Medulla oblongata (tissue), 1 donor: Measurements from ENCODE around the gene TMUB1.

Source experiments
- DNase-seq: peaks from one replicate; pipeline ENCODE4 v3.0.0-alpha.2; 2015; ENCODE audit errors: extremely low spot score

Gene TMUB1

GRCh38 chr7:151070574-151070960 lies 12.7 kb downstream of the TMUB1 start:
- DNase-seq: no peak

- no peak for DNase-seq
Observed at GRCh38 chr7:151069841-151070573, 13.3 kb downstream of the TMUB1 start.

DNA sequence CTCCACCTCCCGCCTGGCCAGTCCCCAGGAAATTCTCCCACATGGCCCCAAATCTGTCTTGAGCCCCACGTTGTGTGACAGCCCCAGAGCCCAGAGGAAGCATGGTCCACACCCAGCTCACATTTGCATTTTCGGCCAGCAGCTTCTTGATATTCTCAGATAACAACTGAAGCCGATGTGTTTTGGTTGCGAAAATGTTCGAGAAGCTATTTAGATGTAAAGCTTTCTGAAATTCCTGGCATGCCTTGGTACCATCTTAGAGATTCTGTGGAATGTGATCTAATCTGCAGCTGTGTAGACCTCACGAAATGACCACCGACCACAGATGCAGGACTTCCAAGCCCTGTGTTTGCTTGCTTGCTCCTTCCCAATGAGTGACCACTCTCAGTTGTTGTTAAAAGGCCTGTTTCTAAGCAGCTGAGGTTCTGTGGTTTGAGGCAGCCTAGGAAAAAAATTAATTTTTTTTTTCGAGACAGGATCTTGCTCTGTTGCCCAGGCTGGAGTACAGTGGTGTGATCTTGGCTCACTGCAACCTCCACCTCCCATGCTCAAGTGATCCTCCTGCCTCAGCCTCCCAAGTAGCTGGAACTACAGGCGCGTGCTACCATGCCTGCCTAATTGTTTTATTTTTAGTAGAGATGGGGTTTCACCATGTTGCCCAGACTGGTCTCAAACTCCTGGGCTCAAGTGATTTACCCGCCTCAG lies 15.1 kb downstream of the TMUB1 start:
- DNase-seq: no peak

GRCh38 chr7:151066273-151066974 lies 16.9 kb downstream of the TMUB1 start:
- DNase-seq: no peak

- DNase-seq: no peak
Observed at GRCh38 chr7:151065516-151065915, 17.8 kb downstream of the TMUB1 start.

DNA sequence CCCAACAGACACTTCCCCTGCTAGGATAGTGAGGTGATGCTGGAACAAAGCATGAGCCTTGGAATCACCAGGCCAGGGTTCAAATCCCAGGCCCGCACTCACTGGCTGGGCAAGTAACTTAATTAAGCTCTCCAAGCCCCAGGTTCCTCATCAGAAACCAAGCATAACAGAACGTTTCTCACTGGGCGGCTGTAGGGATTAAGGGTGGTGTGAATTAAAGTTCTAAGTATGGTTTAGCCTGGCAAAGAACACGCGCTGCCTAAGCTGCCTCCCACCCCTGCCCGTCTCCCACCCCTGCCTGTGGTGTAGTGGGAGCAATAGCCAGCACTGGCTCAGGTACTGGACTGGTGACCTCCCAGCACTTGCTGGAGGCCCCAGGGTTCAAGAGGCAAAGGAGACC lies 18.3 kb downstream of the TMUB1 start:
- DNase-seq: no peak

DNA sequence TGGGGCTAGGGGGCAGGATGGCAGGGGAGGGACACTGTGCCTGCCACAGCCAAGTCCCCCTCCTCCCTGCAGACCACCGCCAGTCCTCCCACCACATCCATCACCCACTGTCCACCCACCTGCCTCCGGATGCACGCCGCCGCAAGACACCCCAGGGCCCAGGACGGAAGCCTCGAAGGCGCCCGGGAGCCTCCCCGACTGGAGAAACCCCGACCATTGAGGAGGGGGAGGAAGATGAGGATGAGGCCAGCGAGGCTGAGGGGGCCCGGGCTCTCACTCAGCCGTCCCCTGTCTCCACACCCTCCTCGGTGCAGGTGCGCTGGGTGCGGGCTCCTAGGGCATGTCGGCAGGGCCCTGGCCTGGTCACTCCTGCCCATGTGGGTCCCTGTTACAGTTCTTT lies 18.8 kb downstream of the TMUB1 start:
- no peak for DNase-seq

DNA sequence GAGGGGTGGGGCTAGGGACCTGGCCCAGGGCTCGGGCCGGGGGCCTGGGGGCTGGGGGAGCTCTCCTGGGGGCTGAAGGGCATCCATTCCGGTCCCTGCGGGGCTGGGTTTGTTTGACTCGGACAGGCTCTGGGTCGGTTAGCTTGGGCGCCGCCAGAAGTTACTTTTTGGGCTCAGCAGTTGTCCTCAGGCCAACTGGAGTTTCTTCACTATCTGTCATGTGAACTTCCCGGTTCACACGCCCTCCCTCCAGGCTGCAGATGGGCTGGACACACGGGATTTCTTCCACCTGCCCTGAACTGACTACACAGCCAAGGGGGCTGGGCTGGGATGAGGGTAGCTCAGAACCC lies 20.1 kb downstream of the TMUB1 start:
- no peak for DNase-seq

GRCh38 chr7:151062399-151063211 lies 20.7 kb downstream of the TMUB1 start:
- no peak for DNase-seq

- no peak for DNase-seq
Observed at GRCh38 chr7:151062111-151062398, 21.2 kb downstream of the TMUB1 start.

- no peak for DNase-seq
Observed at GRCh38 chr7:151061213-151062110, 21.8 kb downstream of the TMUB1 start.

DNA sequence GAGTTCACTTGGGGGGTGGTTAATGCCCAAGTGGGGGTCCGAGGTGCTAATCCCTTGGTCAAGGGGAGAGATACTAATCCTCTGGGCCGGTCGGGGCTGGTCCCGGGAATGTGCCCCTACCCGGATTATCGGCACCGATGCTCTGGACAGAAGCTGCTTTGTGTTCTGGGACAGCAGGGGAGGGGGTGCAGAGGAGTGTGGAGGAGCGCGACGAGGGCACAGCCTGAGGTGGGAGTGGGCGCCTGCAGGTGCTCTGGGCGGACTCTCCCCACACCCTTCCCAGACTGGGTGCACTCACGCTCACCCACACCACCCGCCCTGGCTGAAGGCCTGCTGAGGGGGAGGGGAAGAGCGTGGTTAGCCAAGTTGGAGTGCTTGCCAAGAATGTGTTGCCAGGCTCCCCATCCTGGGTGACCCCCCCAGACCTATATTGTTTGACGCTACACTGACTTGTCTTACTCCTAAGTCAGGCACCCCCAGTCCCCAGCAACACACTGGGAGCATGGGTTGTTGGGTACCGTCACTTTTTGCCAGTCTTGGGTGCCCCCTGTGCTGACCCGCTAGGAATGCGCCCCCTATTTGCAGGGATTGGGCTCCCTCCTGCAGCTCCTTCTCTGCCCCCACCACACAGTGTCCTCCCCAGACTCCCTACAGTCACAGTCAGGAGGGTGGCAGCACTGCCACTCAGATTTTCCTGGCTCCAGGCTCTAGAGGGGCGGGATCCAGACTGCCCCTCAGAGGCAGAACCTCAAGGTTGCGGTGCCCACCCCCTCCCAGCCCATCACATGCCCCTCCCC lies 22.7 kb downstream of the TMUB1 start:
- DNase-seq: peak; percentile 60

DNA sequence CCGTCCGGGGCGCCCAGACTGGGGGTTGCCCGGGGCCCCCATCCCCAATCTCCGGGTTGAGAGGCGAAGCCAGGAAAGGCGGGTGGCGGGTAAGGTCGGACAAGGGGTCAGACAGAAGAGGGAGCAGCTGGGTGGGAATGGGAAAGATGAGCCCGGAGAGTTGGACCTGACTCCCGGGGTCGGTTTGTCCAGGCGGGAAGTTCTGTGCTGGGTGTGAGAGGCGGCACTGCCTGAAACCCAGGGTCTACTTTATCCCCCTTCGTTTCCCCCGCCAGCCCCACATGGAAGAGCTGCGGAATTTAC lies 23.2 kb downstream of the TMUB1 start:
- no peak for DNase-seq

DNA sequence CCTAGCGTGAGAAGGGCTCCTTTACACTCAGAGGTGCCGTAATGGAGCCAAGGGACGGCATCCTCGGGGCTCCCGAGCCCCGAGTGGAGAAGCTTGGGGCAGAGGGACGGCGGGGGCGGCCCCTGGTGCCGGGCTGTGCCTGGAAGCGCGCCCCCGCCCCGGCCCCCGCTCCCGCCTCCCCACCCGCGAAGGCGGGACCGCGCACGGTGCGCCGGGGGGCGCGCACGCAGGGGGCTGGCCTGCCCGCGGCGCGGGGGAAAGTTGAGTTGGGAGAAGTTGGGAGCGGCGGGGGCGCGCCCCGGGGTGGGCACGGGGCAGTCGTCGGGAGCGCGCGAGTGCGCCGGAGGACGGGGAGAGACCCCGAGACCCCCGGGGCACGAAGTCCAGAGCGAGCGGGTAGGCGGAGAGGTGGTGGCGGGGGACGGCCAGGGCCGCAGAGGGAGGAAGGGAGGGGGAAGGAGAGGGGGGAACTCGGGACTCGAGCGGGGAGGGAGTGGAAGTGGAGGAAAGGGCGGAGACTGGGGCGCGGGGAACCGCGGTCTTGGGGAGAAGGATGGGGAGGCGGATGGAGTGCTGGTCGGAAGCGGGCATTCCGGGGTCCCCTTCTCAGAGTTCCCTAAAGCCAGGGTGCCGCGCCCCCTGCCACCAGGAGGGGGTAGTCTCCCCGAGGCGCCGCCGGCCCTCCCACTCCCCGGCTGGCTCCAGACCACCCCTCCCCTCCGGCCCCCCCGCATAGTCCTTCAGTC lies 23.8 kb downstream of the TMUB1 start, which contains the start of gene SLC4A2:
SLC4A2 (plus strand) TSS at position 223 of the 746 bp plus-strand sequence. CDS start 2,399 bp downstream, outside the sequence.
- peak; percentile 90 for DNase-seq

- DNase-seq: peak; percentile 57
Observed at GRCh38 chr7:151058781-151059366, 24.4 kb downstream of the TMUB1 start.

- peak; percentile 100 for DNase-seq
Observed at GRCh38 chr7:151057989-151058780, 25.1 kb downstream of the TMUB1 start.

GRCh38 chr7:151057506-151057988 lies 25.7 kb downstream of the TMUB1 start, which contains the start of gene CDK5:
Gene CDK5, minus strand, starts transcription at chr7:151057897. Its CDS starts 49 bp downstream, at chr7:151057848.
- DNase-seq: no peak
